GM19467 (cell line): ENCODE data around the gene MYOZ3.

Source experiments
- ATAC-seq: cut with Tn5 transposase; IDR thresholded peaks from one replicate; pipeline ENCODE4 v1.9.1; 2021; ENCODE audit warnings: mild to moderate bottlenecking, moderate library complexity; ENCODE audit not compliant: unreplicated experiment

MYOZ3 gene

GRCh38 chr5:150690760-150691159, 29.7 kb downstream of the MYOZ3 start:
- ATAC-seq: no peak

GRCh38 chr5:150692276-150692675, 31.2 kb downstream of the MYOZ3 start:
- ATAC-seq: no peak

- ATAC-seq: no peak
These were observed 33.6 kb downstream of the MYOZ3 start for GRCh38 chr5:150694612-150695011.

GRCh38 chr5:150700246-150700593, 39.2 kb downstream of the MYOZ3 start:
- ATAC-seq: no peak

- ATAC-seq: peak; percentile 97
These were observed 39.7 kb downstream of the MYOZ3 start, which contains the start of gene RBM22 for GRCh38 chr5:150700594-150701377. RBM22 (minus strand) TSS chr5:150701062; CDS start chr5:150700985, 77 bp downstream.

- no peak for ATAC-seq
These were observed 42.7 kb downstream of the MYOZ3 start for GRCh38 chr5:150703762-150704161.

- ATAC-seq: no peak
These were observed 45.8 kb downstream of the MYOZ3 start for GRCh38 chr5:150706776-150707390.

- ATAC-seq: no peak
These were observed 49.1 kb downstream of the MYOZ3 start for GRCh38 chr5:150710165-150710564.

- no peak for ATAC-seq
These were observed 62.8 kb downstream of the MYOZ3 start for GRCh38 chr5:150723845-150724244.
